Measurements from ENCODE around the gene LRPPRC. TPM values are rescaled to one million over a fixed set of nuclear protein-coding genes. Genes with fewer than 3 reads are reported as not detected.
"Not testable (repeated sequence)": the region's sequence is repeated elsewhere in the genome, so short reads cannot be mapped to it uniquely, and the experiment has no call there.

Gene LRPPRC
- total RNA-seq, 2 donors from 2014 or later: 117 to 135 TPM

- no peak overlapping the region for H3K4me3 Mint-ChIP-seq
- DNase-seq: no peak
- peaks cover 66% of the 10 kb centered on the region for H3K36me3 Mint-ChIP-seq (ENCODE audit: low read depth)
- WGBS, 2 experiments (ENCODE audit: insufficient coverage in 1 of 2, insufficient read length in 1 of 2): 83 to 100% methylated on average over 4 of the region's 4 CpGs
- no peaks in the 10 kb centered on the region for H3K27me3 Mint-ChIP-seq (ENCODE audit: insufficient read depth)
- Histone ChIP-seq H3K27ac (ENCODE audit: low read depth, low read length) (no peak overlapping the region), H3K36me3 (ENCODE audit: control insufficient read depth, insufficient read depth, low read length) (peaks cover 72% of the 10 kb centered on the region), H3K9ac (ENCODE audit: extremely low read depth, low read length, poor library complexity, severe bottlenecking) (no peak overlapping the region), H3K9me3 (ENCODE audit: control insufficient read depth, low read length) (no peaks in the 10 kb centered on the region), H3K4me3 (ENCODE audit: low read length) (no peak overlapping the region), H3K4me1 (ENCODE audit: control insufficient read depth, insufficient read depth, low read length) (no peaks in the 10 kb centered on the region), H3K27me3 (ENCODE audit: control insufficient read depth, insufficient read depth, low read length, poor library complexity, severe bottlenecking) (no peaks in the 10 kb centered on the region)
- H3K27ac Mint-ChIP-seq: peak overlapping the region; percentile 79
- no peak for TF ChIP-seq CTCF (conservative IDR thresholded peaks at IDR 0.05)
- peaks cover 2% of the 10 kb centered on the region for H3K4me1 Mint-ChIP-seq
- H3K9me3 Mint-ChIP-seq: no peaks in the 10 kb centered on the region
Measured at GRCh38 chr2:43925431-43925830, 70.4 kb downstream of the LRPPRC start.

DNA sequence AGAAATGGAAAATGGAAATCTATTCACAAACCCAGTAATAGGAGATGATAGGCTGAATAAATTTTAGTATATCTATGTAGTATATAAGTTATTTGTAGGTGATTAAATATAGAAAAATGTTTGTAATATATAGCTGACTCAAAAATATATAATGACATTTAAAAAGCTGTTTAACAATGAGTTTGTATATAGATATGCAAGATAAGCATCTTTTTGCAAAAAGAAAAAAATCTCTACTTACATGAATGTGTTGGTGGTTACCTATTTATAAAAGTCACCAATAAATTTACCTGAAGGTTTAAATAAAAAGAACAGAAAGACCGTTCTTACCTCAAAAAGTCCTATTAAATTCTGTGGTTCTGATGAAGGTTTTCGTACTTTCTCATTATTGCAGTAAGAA lies 71.3 kb downstream of the LRPPRC start:
- Mint-ChIP-seq H3K9me3 (no peaks in the 10 kb centered on the region), H3K27ac (no peak overlapping the region), H3K27me3 (ENCODE audit: insufficient read depth) (no peaks in the 10 kb centered on the region), H3K4me1 (peaks cover 3% of the 10 kb centered on the region), H3K4me3 (no peak overlapping the region), H3K36me3 (ENCODE audit: low read depth) (peaks cover 65% of the 10 kb centered on the region)
- no peak for DNase-seq
- Histone ChIP-seq H3K4me3 (ENCODE audit: low read length) (no peak overlapping the region), H3K27ac (ENCODE audit: low read depth, low read length) (no peak overlapping the region), H3K9me3 (ENCODE audit: control insufficient read depth, low read length) (no peaks in the 10 kb centered on the region), H3K36me3 (ENCODE audit: control insufficient read depth, insufficient read depth, low read length) (peaks cover 62% of the 10 kb centered on the region), H3K27me3 (ENCODE audit: control insufficient read depth, insufficient read depth, low read length, poor library complexity, severe bottlenecking) (no peaks in the 10 kb centered on the region), H3K9ac (ENCODE audit: extremely low read depth, low read length, poor library complexity, severe bottlenecking) (no peak overlapping the region), H3K4me1 (ENCODE audit: control insufficient read depth, insufficient read depth, low read length) (no peaks in the 10 kb centered on the region)
- WGBS, 2 experiments (ENCODE audit: insufficient coverage in 1 of 2, insufficient read length in 1 of 2): 94% methylated on average over 2 of the region's 2 CpGs; no CpG with 5 or more reads in 1 of the 2 experiments
- no peak for TF ChIP-seq CTCF (conservative IDR thresholded peaks at IDR 0.05)

- not testable (repeated sequence) for H3K27me3 ChIP-seq (ENCODE audit: control insufficient read depth, insufficient read depth, low read length, poor library complexity, severe bottlenecking); H3K9me3 Mint-ChIP-seq; H3K9me3 ChIP-seq (ENCODE audit: control insufficient read depth, low read length); DNase-seq; H3K27ac Mint-ChIP-seq; H3K4me1 ChIP-seq (ENCODE audit: control insufficient read depth, insufficient read depth, low read length); H3K9ac ChIP-seq (ENCODE audit: extremely low read depth, low read length, poor library complexity, severe bottlenecking); H3K27me3 Mint-ChIP-seq (ENCODE audit: insufficient read depth); H3K4me3 ChIP-seq (ENCODE audit: low read length); H3K27ac ChIP-seq (ENCODE audit: low read depth, low read length); H3K4me3 Mint-ChIP-seq; H3K4me1 Mint-ChIP-seq
- H3K36me3 ChIP-seq (ENCODE audit: control insufficient read depth, insufficient read depth, low read length): peaks cover 72% of the 10 kb centered on the region
- 86 to 91% methylated on average over 3 to 7 of the region's 8 CpGs for WGBS, 2 experiments (ENCODE audit: insufficient coverage in 1 of 2, insufficient read length in 1 of 2)
- peaks cover 56% of the 10 kb centered on the region for H3K36me3 Mint-ChIP-seq (ENCODE audit: low read depth)
Measured at GRCh38 chr2:43911136-43911790, 84.5 kb downstream of the LRPPRC start.

Measured in endodermal cell (in vitro differentiated cells).